ENCODE results near the gene MZT2A.
"Not testable (repeated sequence)": the region's sequence is repeated elsewhere in the genome, so short reads cannot be mapped to it uniquely, and the experiment has no call there.

DNA sequence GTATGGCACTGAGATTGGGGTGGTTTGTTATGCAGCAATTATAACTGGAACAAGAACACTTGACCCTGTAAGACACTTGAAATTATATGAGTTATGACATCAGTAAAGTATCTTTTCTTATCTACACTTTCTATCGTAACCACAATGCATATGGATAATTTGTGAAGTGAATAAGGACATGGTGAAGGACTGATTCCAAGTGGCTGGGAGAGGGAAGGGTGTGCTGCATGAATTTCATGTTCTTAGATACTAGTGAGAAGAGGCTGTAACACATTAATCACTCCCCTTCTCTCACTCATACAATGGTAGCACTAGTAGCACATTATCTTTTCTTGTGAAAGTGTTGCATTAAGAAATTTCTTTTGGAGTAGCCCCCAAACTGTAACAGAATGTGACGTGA is 37.3 kb downstream of the MZT2A start:
- TF ChIP-seq, protein P1, sequence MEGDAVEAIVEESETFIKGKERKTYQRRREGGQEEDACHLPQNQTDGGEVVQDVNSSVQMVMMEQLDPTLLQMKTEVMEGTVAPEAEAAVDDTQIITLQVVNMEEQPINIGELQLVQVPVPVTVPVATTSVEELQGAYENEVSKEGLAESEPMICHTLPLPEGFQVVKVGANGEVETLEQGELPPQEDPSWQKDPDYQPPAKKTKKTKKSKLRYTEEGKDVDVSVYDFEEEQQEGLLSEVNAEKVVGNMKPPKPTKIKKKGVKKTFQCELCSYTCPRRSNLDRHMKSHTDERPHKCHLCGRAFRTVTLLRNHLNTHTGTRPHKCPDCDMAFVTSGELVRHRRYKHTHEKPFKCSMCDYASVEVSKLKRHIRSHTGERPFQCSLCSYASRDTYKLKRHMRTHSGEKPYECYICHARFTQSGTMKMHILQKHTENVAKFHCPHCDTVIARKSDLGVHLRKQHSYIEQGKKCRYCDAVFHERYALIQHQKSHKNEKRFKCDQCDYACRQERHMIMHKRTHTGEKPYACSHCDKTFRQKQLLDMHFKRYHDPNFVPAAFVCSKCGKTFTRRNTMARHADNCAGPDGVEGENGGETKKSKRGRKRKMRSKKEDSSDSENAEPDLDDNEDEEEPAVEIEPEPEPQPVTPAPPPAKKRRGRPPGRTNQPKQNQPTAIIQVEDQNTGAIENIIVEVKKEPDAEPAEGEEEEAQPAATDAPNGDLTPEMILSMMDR (conservative IDR thresholded peaks at IDR 0.05; ENCODE audit: low read length) = not testable (repeated sequence)
- TF ChIP-seq EZH2phosphoT487 (IDR thresholded peaks at IDR 0.05; ENCODE audit: borderline replicate concordance, low read depth, low read length) = not testable (repeated sequence)

All from OCI-LY7 (cell line).